SK-N-SH treated with all-trans-retinoic acid at 6 μM for 48 hours (cell line): Measurements from ENCODE around the gene CLPSL2.

Experiments
- ARNTL ChIP-seq: fragments of 450-650 bp; formaldehyde crosslinking; IDR thresholded peaks from 2 replicates; pipeline ENCODE4 v1.5.0; 2020; ENCODE audit warnings: low read depth, mild to moderate bottlenecking, moderate library complexity, borderline replicate concordance
- BACH2 ChIP-seq: fragments of 250-450 bp; sonication (Bioruptor Pico); IDR thresholded peaks from 2 replicates; pipeline ENCODE4 v1.9.0; 2021; ENCODE audit warnings: mild to moderate bottlenecking, borderline replicate concordance
- CSRNP3 ChIP-seq: fragments of 250-450 bp; sonication (Bioruptor Pico); IDR thresholded peaks from 2 replicates; pipeline ENCODE4 v1.5.1; 2021; ENCODE audit warnings: mild to moderate bottlenecking, moderate library complexity
- ESRRG ChIP-seq: fragments of 250-450 bp; sonication (Bioruptor Pico); IDR thresholded peaks from 2 replicates; pipeline ENCODE4 v1.6.1; 2021; ENCODE audit warnings: mild to moderate bottlenecking
- ISL1 ChIP-seq: fragments of 250-450 bp; sonication (Bioruptor Pico); IDR thresholded peaks from 2 replicates; pipeline ENCODE4 v2.1.2; 2022; ENCODE audit warnings: mild to moderate bottlenecking, moderate library complexity
- PATZ1 ChIP-seq: fragments of 250-450 bp; sonication (Bioruptor Pico); IDR thresholded peaks from 2 replicates; pipeline ENCODE4 v1.8.0; 2020; ENCODE audit warnings: mild to moderate bottlenecking, moderate library complexity, borderline replicate concordance
- POU6F1 ChIP-seq: fragments of 250-450 bp; sonication (Bioruptor Pico); IDR thresholded peaks from 2 replicates; pipeline ENCODE4 v1.8.0; 2021; ENCODE audit warnings: low read depth, mild to moderate bottlenecking, moderate library complexity, borderline replicate concordance
- PPARA ChIP-seq: fragments of 250-450 bp; sonication (Bioruptor Pico); IDR thresholded peaks from 2 replicates; pipeline ENCODE4 v1.5.0; 2020; ENCODE audit warnings: mild to moderate bottlenecking, borderline replicate concordance
- TCF4 ChIP-seq: fragments of 250-450 bp; sonication (Bioruptor Pico); IDR thresholded peaks from 2 replicates; pipeline ENCODE4 v1.8.0; 2021; ENCODE audit warnings: mild to moderate bottlenecking, moderate library complexity, borderline replicate concordance
- TOX ChIP-seq: fragments of 250-450 bp; sonication (Bioruptor Pico); IDR thresholded peaks from 2 replicates; pipeline ENCODE4 v1.8.0; 2021; ENCODE audit warnings: mild to moderate bottlenecking, moderate library complexity, borderline replicate concordance
- TSHZ2 ChIP-seq: fragments of 250-450 bp; sonication (Bioruptor Pico); IDR thresholded peaks from 2 replicates; pipeline ENCODE4 v1.5.0; 2020; ENCODE audit warnings: mild to moderate bottlenecking, moderate library complexity
- ZC3H10 ChIP-seq: fragments of 250-450 bp; sonication (Bioruptor Pico); IDR thresholded peaks from 2 replicates; pipeline ENCODE4 v1.5.1; 2021; ENCODE audit warnings: mild to moderate bottlenecking, moderate library complexity
- ZNF70 ChIP-seq: fragments of 450-650 bp; formaldehyde crosslinking; IDR thresholded peaks from 2 replicates; pipeline ENCODE4 v1.5.0; 2020; ENCODE audit warnings: mild to moderate bottlenecking, moderate library complexity
- ZNF8 ChIP-seq: fragments of 450-650 bp; formaldehyde crosslinking; IDR thresholded peaks from 2 replicates; pipeline ENCODE4 v1.5.0; 2020; ENCODE audit warnings: mild to moderate bottlenecking, moderate library complexity

GRCh38 chr6:35782424-35782823 is 6.0 kb downstream of the CLPSL2 start:
- TF ChIP-seq POU6F1 (CRISPR knock-in tag) = no peak
- TF ChIP-seq CSRNP3 (CRISPR knock-in tag) = no peak
- TF ChIP-seq PATZ1 (CRISPR knock-in tag) = no peak
- TF ChIP-seq ARNTL (CRISPR knock-in tag) = no peak
- TF ChIP-seq TSHZ2 (CRISPR knock-in tag) = no peak
- no peak for TF ChIP-seq ZNF8 (CRISPR knock-in tag)
- TF ChIP-seq BACH2 (CRISPR knock-in tag) = no peak
- TF ChIP-seq TOX = no peak
- no peak for TF ChIP-seq ZC3H10 (CRISPR knock-in tag)
- TF ChIP-seq ISL1 (CRISPR knock-in tag) = no peak
- TF ChIP-seq TCF4 = no peak
- TF ChIP-seq ESRRG (CRISPR knock-in tag) = no peak
- no peak for TF ChIP-seq ZNF70
- no peak for TF ChIP-seq PPARA (CRISPR knock-in tag)
